H1 (cell line): ENCODE results near the gene CHST11. TPM values are rescaled to one million over a fixed set of nuclear protein-coding genes. Genes with fewer than 3 reads are reported as not detected.

ENCODE experiments used
- POLR2AphosphoS5 ChIP-seq: IDR thresholded peaks from 2 replicates; pipeline ENCODE4 v1.6.1; 2011; ENCODE audit warnings: low read depth, low read length
- polyA plus RNA-seq, 7 experiments: library from polyadenylated mRNA; depleted of rRNA in 3 of 7; stranded (reverse) in 5 of 7; unstranded in 2 of 7; fragments of >200 nt in 5 of 7; fragments of 200-250 nt in 2 of 7; gene quantifications; 1 replicate in 5 of 7; 2 replicates in 1 of 7; 4 replicates in 1 of 7; pipeline versions ENCODE4 v1.2.1 to v1.2.3, GENCODE V29; 2011 to 2013; ENCODE audit warnings: missing spikeins in 2 of 7, mixed read lengths in 2 of 7
- total RNA-seq: library from RNA; stranded (reverse); fragmentation: NEBNext Ultra II Directional; extraction: Animal tissue kit (Norgen Biotek cat#: 25700); gene quantifications from 2 replicates; pipeline ENCODE4 v1.2.1, GENCODE V29; 2021

The CHST11 gene
- total and polyA plus RNA-seq, 2 of the 8 experiments (the other 6 are each of a cell fraction or from before 2014, with no cell fraction given): 14.4 to 20.8 TPM

- no peak for TF ChIP-seq POLR2AphosphoS5
- TF ChIP-seq, all 59 proteins: peak for 0
Observed at GRCh38 chr12:104664351-104664750, 207.6 kb downstream of the CHST11 start (continued).
